Vagina (tissue), 2 donors: ENCODE data around the gene RBM23.

ENCODE experiments used
- POLR2A ChIP-seq, 2 donors: fragments of 450-650 bp; IDR thresholded peaks; one replicate each; pipeline ENCODE4 v1.6.1; 2017; ENCODE audit warnings: antibody characterized with exemption in 2 of 2, mild to moderate bottlenecking in 2 of 2, moderate library complexity in 2 of 2
- POLR2AphosphoS5 ChIP-seq, 2 donors: sonication (generic); formaldehyde crosslinking; IDR thresholded peaks; one replicate each; pipeline ENCODE4 v1.9.0; 2017; ENCODE audit warnings: antibody characterized with exemption in 2 of 2, mild to moderate bottlenecking in 2 of 2, low read depth in 1 of 2; ENCODE audit not compliant: insufficient read depth in 1 of 2
- TF ChIP-seq, protein P1 (sequence below), 3 experiments: fragments of 450-650 bp in 2 of 3; fragments of 200-600 bp in 1 of 3; sonication (generic) in 1 of 3; IDR thresholded peaks; one replicate each; pipeline ENCODE4 v1.5.1; 2017 to 2019; ENCODE audit warnings: antibody characterized with exemption in 3 of 3, mild to moderate bottlenecking in 2 of 3, moderate library complexity in 2 of 3

DNA sequence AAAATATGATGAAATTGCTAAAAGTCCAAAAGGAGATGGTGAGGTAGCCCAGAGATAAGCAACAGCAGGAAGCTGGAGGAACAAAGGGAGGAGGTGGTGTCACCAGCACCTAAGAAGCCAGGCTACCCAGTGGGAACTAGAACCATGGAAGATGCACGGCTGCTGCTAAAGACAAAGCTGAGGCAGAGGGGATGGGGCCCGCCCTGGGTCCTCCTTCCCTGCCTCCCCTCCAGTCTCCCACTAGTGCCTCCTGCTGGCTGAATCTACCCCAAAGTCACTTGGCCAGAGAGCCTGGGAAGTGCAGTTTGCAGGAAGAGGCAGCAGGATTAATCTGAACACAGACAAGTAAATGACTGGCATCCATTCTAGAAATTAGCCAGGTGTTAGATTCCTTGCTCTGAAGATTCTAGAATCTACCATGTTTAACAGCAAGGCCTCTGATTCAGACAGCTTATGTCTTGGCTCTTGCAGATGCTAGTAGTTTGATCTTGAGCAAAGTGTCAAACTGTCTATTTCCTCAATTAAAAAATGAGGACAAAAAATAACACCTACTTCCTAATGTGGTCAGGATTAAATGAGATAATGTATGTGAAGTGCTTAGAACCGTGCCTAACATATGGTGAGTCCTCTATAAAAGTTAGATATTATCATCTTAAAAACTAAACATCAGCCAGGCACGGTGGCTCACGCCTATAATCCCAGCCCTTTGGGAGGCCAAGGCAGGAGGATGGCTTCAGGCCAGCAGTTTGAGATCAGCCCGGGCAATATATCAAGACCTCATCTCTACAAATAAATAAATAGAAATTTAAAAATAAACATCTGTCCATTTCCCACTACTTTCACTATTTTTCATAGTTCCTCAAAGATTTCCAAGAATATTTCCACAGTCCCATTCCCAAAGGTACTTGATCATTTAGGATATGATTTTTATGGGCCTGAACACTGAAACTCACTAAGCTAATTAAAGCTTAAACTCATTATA, 53.2 kb downstream of the RBM23 start:
- TF ChIP-seq, protein P1, sequence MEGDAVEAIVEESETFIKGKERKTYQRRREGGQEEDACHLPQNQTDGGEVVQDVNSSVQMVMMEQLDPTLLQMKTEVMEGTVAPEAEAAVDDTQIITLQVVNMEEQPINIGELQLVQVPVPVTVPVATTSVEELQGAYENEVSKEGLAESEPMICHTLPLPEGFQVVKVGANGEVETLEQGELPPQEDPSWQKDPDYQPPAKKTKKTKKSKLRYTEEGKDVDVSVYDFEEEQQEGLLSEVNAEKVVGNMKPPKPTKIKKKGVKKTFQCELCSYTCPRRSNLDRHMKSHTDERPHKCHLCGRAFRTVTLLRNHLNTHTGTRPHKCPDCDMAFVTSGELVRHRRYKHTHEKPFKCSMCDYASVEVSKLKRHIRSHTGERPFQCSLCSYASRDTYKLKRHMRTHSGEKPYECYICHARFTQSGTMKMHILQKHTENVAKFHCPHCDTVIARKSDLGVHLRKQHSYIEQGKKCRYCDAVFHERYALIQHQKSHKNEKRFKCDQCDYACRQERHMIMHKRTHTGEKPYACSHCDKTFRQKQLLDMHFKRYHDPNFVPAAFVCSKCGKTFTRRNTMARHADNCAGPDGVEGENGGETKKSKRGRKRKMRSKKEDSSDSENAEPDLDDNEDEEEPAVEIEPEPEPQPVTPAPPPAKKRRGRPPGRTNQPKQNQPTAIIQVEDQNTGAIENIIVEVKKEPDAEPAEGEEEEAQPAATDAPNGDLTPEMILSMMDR (IDR thresholded peaks at IDR 0.05): no peak
- no peak for TF ChIP-seq POLR2A (IDR thresholded peaks at IDR 0.05)
- TF ChIP-seq POLR2AphosphoS5 (IDR thresholded peaks at IDR 0.05; ENCODE audit: insufficient read depth in 1 of 2, low read depth in 1 of 2): no peak
